ENCODE results near the gene ANAPC1. TPM values are rescaled to one million over a fixed set of nuclear protein-coding genes. Genes with fewer than 3 reads are reported as not detected.

ANAPC1 gene
- total RNA-seq, 1 experiment from 2014 or later = 75.7 TPM

Small RNA genes lying within 50 kb of the gene (small RNA-seq; reads per million reads assigned to genes)
- gene MIR4771-2 (0 reads per million in 2 experiments), gene RN7SL297P (0 reads per million in 2 experiments)

Other genes with a start within 250 kb of the ANAPC1 start
- gene MERTK, start 14.4 kb upstream of the ANAPC1 start, total RNA-seq (2014; rRNA removed; shearing (Covaris generic)) = 220 and 225 TPM in 2 replicates
- 27.4 and 29.8 TPM in 2 replicates for gene TMEM87B, start 171.1 kb upstream of the ANAPC1 start, total RNA-seq (2014; rRNA removed; shearing (Covaris generic))